ENCODE measurements around the gene TOP3A. TPM values are rescaled to one million over a fixed set of nuclear protein-coding genes. Genes with fewer than 3 reads are reported as not detected.

The TOP3A gene
- total RNA-seq, 6 donors from 2014 or later, result 23.4 to 36.3 (median 32.9) TPM

DNA sequence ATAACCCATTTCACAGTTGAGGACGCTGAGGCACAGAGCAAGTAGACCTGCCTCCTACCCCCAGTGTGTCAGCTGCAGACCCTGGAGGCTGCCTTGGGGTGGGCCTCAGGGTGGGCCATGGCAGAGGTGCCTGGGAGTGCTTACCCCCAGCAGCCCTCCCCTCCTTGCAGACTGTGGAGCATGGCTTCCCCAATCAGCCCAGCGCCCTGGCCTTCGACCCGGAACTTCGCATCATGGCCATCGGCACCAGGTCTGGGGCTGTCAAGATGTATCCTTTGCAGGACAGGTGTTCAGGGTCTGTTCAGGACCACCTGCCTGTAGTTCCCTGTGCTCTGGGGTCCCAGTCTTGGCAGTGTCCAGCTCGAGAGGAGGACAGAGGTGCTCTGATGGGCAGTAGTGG lies 85.0 kb downstream of the TOP3A start:
- Histone ChIP-seq H3K9me3 (no peaks in the 10 kb centered on the region), H3K27me3 (no peaks in the 10 kb centered on the region), H3K4me1 (peaks cover 13 to 17% (median 14%) of the 10 kb centered on the region in 4 donors), H3K36me3 (peaks cover 0 to 17% (median 7%) of the 10 kb centered on the region in 4 donors), H3K4me3 (no peak overlapping the region), H3K27ac (no peak overlapping the region)
- no peak for ATAC-seq (ENCODE audit: low FRiP score in 2 of 2)
- 95 to 100% methylated on average over 1 to 7 of the region's 7 CpGs for WGBS, 2 donors
- no peak for DNase-seq
- no peak for TF ChIP-seq POLR2AphosphoS5 (IDR thresholded peaks at IDR 0.05)
- TF ChIP-seq, protein P1, sequence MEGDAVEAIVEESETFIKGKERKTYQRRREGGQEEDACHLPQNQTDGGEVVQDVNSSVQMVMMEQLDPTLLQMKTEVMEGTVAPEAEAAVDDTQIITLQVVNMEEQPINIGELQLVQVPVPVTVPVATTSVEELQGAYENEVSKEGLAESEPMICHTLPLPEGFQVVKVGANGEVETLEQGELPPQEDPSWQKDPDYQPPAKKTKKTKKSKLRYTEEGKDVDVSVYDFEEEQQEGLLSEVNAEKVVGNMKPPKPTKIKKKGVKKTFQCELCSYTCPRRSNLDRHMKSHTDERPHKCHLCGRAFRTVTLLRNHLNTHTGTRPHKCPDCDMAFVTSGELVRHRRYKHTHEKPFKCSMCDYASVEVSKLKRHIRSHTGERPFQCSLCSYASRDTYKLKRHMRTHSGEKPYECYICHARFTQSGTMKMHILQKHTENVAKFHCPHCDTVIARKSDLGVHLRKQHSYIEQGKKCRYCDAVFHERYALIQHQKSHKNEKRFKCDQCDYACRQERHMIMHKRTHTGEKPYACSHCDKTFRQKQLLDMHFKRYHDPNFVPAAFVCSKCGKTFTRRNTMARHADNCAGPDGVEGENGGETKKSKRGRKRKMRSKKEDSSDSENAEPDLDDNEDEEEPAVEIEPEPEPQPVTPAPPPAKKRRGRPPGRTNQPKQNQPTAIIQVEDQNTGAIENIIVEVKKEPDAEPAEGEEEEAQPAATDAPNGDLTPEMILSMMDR (IDR thresholded peaks at IDR 0.05), result no peak
- TF ChIP-seq EP300 (IDR thresholded peaks at IDR 0.05), result no peak
- no peak for TF ChIP-seq POLR2A (IDR thresholded peaks at IDR 0.05)

DNA sequence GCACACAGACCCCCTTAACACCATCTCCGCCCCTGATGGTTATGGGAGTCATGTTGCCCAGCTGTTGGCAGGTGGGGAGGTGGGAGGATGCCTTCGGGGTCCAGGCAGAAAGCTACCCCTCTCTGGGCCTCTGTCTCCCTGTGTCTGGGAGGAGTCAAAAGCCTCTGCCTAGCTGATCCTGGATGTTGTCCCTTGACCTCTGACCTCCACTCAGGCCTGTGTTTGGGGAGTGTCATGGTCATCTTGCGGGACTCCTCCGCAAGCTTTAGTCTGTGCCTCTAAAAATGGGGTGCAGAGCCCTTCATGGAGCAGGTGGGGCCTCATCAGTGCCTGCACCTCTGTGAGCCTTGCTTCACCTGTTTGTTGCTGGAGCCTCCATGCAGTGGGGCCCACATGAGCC lies 85.5 kb downstream of the TOP3A start:
- H3K9me3 ChIP-seq, result no peaks in the 10 kb centered on the region
- TF ChIP-seq EP300 (IDR thresholded peaks at IDR 0.05), result no peak
- no peak for TF ChIP-seq POLR2A (IDR thresholded peaks at IDR 0.05)
- no peak for TF ChIP-seq POLR2AphosphoS5 (IDR thresholded peaks at IDR 0.05)
- TF ChIP-seq, protein P1 (IDR thresholded peaks at IDR 0.05), result no peak
- H3K36me3 ChIP-seq, result peaks cover 0 to 11% (median 5%) of the 10 kb centered on the region in 4 donors
- H3K4me3 ChIP-seq, result no peak overlapping the region
- peaks cover 15 to 21% (median 16%) of the 10 kb centered on the region in 4 donors for H3K4me1 ChIP-seq
- H3K27me3 ChIP-seq, result no peaks in the 10 kb centered on the region
- 87 to 100% methylated on average over 1 to 4 of the region's 4 CpGs for WGBS, 2 donors
- ATAC-seq (ENCODE audit: low FRiP score in 2 of 2), result no peak
- DNase-seq, result no peak
- H3K27ac ChIP-seq, result no peak overlapping the region

DNA sequence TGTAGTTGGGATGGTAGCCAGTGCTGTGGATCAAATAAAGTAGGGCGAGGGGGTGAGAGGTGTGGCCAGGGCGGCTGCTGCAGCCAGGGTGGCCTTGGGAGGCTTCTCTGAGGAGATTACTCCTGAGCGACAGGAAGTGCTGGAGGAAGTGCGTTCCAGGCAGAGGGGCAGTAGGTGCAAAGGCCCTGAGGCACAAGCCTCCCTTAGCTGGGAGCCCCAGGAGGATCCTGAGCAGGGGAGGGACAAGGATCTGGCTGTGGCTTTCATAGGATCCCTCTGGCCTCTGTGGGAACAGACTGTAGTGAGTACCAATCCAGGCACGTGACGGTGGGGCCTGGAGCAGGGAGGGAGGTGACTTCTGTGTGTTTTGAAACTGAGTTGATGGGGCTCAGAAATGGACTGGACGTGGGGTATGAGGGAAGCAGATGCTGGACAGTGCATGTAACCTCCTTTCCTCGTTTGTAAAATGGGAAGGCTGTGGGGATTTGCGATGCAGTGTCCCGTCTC lies 86.6 kb downstream of the TOP3A start:
- H3K36me3 ChIP-seq, result peaks cover 0 to 2% (median 0%) of the 10 kb centered on the region in 4 donors
- H3K4me3 ChIP-seq, result no peak overlapping the region
- 93 to 98% methylated on average over 10 of the region's 10 CpGs for WGBS, 2 donors
- no peak overlapping the region for H3K27ac ChIP-seq
- ATAC-seq (ENCODE audit: low FRiP score in 2 of 2), result no peak
- DNase-seq, result no peak
- H3K9me3 ChIP-seq, result no peaks in the 10 kb centered on the region
- H3K27me3 ChIP-seq, result no peaks in the 10 kb centered on the region
- H3K4me1 ChIP-seq, result peaks cover 15 to 21% (median 16%) of the 10 kb centered on the region in 4 donors
- TF ChIP-seq POLR2AphosphoS5 (IDR thresholded peaks at IDR 0.05), result no peak
- TF ChIP-seq POLR2A (IDR thresholded peaks at IDR 0.05), result no peak
- TF ChIP-seq, protein P1 (IDR thresholded peaks at IDR 0.05), result no peak
- no peak for TF ChIP-seq EP300 (IDR thresholded peaks at IDR 0.05)

DNA sequence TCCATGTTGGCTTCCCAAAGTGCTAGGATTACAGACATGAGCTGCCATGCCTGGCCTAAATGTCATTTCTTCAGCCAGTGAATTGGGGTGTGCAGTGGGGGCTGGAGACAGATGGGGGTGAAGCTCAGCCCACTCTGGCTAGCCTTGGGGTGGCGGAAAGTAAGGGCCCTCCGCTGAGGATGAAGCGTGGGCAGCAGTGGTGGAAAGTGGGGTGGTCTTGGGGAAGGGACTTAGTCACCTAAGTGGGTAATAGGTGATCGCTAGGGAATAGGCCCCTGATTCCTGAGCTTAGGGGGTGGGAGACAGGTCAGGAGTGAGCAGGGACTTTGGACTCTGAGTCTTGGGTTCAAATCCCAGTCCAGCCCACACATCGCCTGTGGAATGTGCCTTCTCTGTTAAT lies 87.2 kb downstream of the TOP3A start:
- WGBS, 2 donors, result 91 to 97% methylated on average over 5 of the region's 5 CpGs
- TF ChIP-seq, protein P1 (IDR thresholded peaks at IDR 0.05), result no peak
- TF ChIP-seq POLR2A (IDR thresholded peaks at IDR 0.05), result no peak
- no peak for TF ChIP-seq EP300 (IDR thresholded peaks at IDR 0.05)
- no peak for TF ChIP-seq POLR2AphosphoS5 (IDR thresholded peaks at IDR 0.05)
- H3K4me1 ChIP-seq, result peaks cover 15 to 21% (median 16%) of the 10 kb centered on the region in 4 donors
- H3K9me3 ChIP-seq, result no peaks in the 10 kb centered on the region
- H3K4me3 ChIP-seq, result no peak overlapping the region
- no peaks in the 10 kb centered on the region for H3K36me3 ChIP-seq
- DNase-seq (no peak), ATAC-seq (ENCODE audit: low FRiP score in 2 of 2) (no peak)
- H3K27me3 ChIP-seq, result no peaks in the 10 kb centered on the region
- H3K27ac ChIP-seq, result no peak overlapping the region
